Measurements from ENCODE around the gene UBAP1L. TPM values are rescaled to one million over a fixed set of nuclear protein-coding genes. Genes with fewer than 3 reads are reported as not detected.

Gene UBAP1L
- total RNA-seq, 3 donors from 2014 or later, result 5.2 to 6.1 (median 5.9) TPM

GRCh38 chr15:65069779-65070546, 45.0 kb downstream of the UBAP1L start:
- H3K36me3 Mint-ChIP-seq (ENCODE audit: insufficient read depth), result no peaks in the 10 kb centered on the region
- DNase-seq (no peak), ATAC-seq (no peak)
- peaks cover 8% of the 10 kb centered on the region for H3K4me1 Mint-ChIP-seq (ENCODE audit: low read depth)
- peaks cover 30% of the 10 kb centered on the region for H3K27me3 Mint-ChIP-seq (ENCODE audit: low read depth)
- H3K9me3 Mint-ChIP-seq, result no peaks in the 10 kb centered on the region
- no peak overlapping the region for H3K4me3 Mint-ChIP-seq

- no peak overlapping the region for H3K4me3 Mint-ChIP-seq
- no peaks in the 10 kb centered on the region for H3K9me3 Mint-ChIP-seq
- peaks cover 8% of the 10 kb centered on the region for H3K4me1 Mint-ChIP-seq (ENCODE audit: low read depth)
- ATAC-seq (no peak), DNase-seq (no peak)
- H3K36me3 Mint-ChIP-seq (ENCODE audit: insufficient read depth), result no peaks in the 10 kb centered on the region
- peaks cover 36% of the 10 kb centered on the region for H3K27me3 Mint-ChIP-seq (ENCODE audit: low read depth)
These were observed 45.8 kb downstream of the UBAP1L start for GRCh38 chr15:65069179-65069578.

GRCh38 chr15:65068403-65068788, 46.6 kb downstream of the UBAP1L start:
- no peak for DNase-seq
- peaks cover 8% of the 10 kb centered on the region for H3K4me1 Mint-ChIP-seq (ENCODE audit: low read depth)
- no peaks in the 10 kb centered on the region for H3K36me3 Mint-ChIP-seq (ENCODE audit: insufficient read depth)
- H3K9me3 Mint-ChIP-seq, result no peaks in the 10 kb centered on the region
- no peak for ATAC-seq
- H3K27me3 Mint-ChIP-seq (ENCODE audit: low read depth), result peaks cover 37% of the 10 kb centered on the region
- peak overlapping the region; percentile 42 for H3K4me3 Mint-ChIP-seq

- Mint-ChIP-seq H3K36me3 (ENCODE audit: insufficient read depth) (no peaks in the 10 kb centered on the region), H3K27me3 (ENCODE audit: low read depth) (peaks cover 39% of the 10 kb centered on the region), H3K9me3 (no peaks in the 10 kb centered on the region), H3K4me3 (peak within 1 kb of the TSS; percentile 42), H3K4me1 (ENCODE audit: low read depth) (peaks cover 8% of the 10 kb centered on the region)
- ATAC-seq, result peak; percentile 18 to 32
- no peak for DNase-seq
These were observed 47.2 kb downstream of the UBAP1L start, which contains the start of gene RASL12 for GRCh38 chr15:65067645-65068402. TSS of gene RASL12 (minus strand) at chr15:65067991. CDS start at chr15:65067835, 156 bp downstream.

GRCh38 chr15:65067317-65067644, 47.7 kb downstream of the UBAP1L start:
- H3K4me3 Mint-ChIP-seq, result no peak overlapping the region
- peaks cover 8% of the 10 kb centered on the region for H3K4me1 Mint-ChIP-seq (ENCODE audit: low read depth)
- H3K27me3 Mint-ChIP-seq (ENCODE audit: low read depth), result peaks cover 39% of the 10 kb centered on the region
- no peaks in the 10 kb centered on the region for H3K9me3 Mint-ChIP-seq
- H3K36me3 Mint-ChIP-seq (ENCODE audit: insufficient read depth), result no peaks in the 10 kb centered on the region
- no peak for ATAC-seq
- DNase-seq, result no peak

- H3K4me3 Mint-ChIP-seq, result no peak overlapping the region
- H3K27me3 Mint-ChIP-seq (ENCODE audit: low read depth), result peaks cover 39% of the 10 kb centered on the region
- no peaks in the 10 kb centered on the region for H3K36me3 Mint-ChIP-seq (ENCODE audit: insufficient read depth)
- no peaks in the 10 kb centered on the region for H3K9me3 Mint-ChIP-seq
- peaks cover 8% of the 10 kb centered on the region for H3K4me1 Mint-ChIP-seq (ENCODE audit: low read depth)
- DNase-seq (no peak), ATAC-seq (no peak)
These were observed 48.2 kb downstream of the UBAP1L start for GRCh38 chr15:65066635-65067316.

GRCh38 chr15:65066001-65066634, 48.9 kb downstream of the UBAP1L start:
- Mint-ChIP-seq H3K9me3 (no peaks in the 10 kb centered on the region), H3K36me3 (ENCODE audit: insufficient read depth) (no peaks in the 10 kb centered on the region), H3K27me3 (ENCODE audit: low read depth) (peaks cover 39% of the 10 kb centered on the region), H3K4me1 (ENCODE audit: low read depth) (peaks cover 8% of the 10 kb centered on the region), H3K4me3 (no peak overlapping the region)
- DNase-seq, result no peak
- no peak for ATAC-seq

GRCh38 chr15:65062726-65063125, 52.3 kb downstream of the UBAP1L start:
- Mint-ChIP-seq H3K4me1 (ENCODE audit: low read depth) (peaks cover 4% of the 10 kb centered on the region), H3K4me3 (no peak overlapping the region), H3K27me3 (ENCODE audit: low read depth) (peaks cover 28% of the 10 kb centered on the region), H3K9me3 (no peaks in the 10 kb centered on the region), H3K36me3 (ENCODE audit: insufficient read depth) (no peaks in the 10 kb centered on the region)
- DNase-seq (no peak), ATAC-seq (no peak)

- Mint-ChIP-seq H3K9me3 (no peaks in the 10 kb centered on the region), H3K36me3 (ENCODE audit: insufficient read depth) (no peaks in the 10 kb centered on the region), H3K27me3 (ENCODE audit: low read depth) (peaks cover 26% of the 10 kb centered on the region), H3K4me1 (ENCODE audit: low read depth) (no peaks in the 10 kb centered on the region), H3K4me3 (no peak overlapping the region)
- no peak for DNase-seq
- ATAC-seq, result no peak
These were observed 52.9 kb downstream of the UBAP1L start for GRCh38 chr15:65062061-65062460.

GRCh38 chr15:65060641-65061397, 54.2 kb downstream of the UBAP1L start:
- Mint-ChIP-seq H3K4me1 (ENCODE audit: low read depth) (no peaks in the 10 kb centered on the region), H3K27me3 (ENCODE audit: low read depth) (peaks cover 20% of the 10 kb centered on the region), H3K9me3 (no peaks in the 10 kb centered on the region), H3K4me3 (no peak overlapping the region), H3K36me3 (ENCODE audit: insufficient read depth) (no peaks in the 10 kb centered on the region)
- DNase-seq, result no peak
- no peak for ATAC-seq

GRCh38 chr15:65059931-65060596, 54.9 kb downstream of the UBAP1L start:
- H3K9me3 Mint-ChIP-seq, result no peaks in the 10 kb centered on the region
- no peak overlapping the region for H3K4me3 Mint-ChIP-seq
- H3K36me3 Mint-ChIP-seq (ENCODE audit: insufficient read depth), result no peaks in the 10 kb centered on the region
- H3K4me1 Mint-ChIP-seq (ENCODE audit: low read depth), result peaks cover 1% of the 10 kb centered on the region
- ATAC-seq (no peak), DNase-seq (no peak)
- peaks cover 12% of the 10 kb centered on the region for H3K27me3 Mint-ChIP-seq (ENCODE audit: low read depth)

GRCh38 chr15:65059369-65059750, 55.6 kb downstream of the UBAP1L start:
- Mint-ChIP-seq H3K36me3 (ENCODE audit: insufficient read depth) (no peaks in the 10 kb centered on the region), H3K27me3 (ENCODE audit: low read depth) (peaks cover 7% of the 10 kb centered on the region), H3K4me3 (no peak overlapping the region), H3K9me3 (no peaks in the 10 kb centered on the region), H3K4me1 (ENCODE audit: low read depth) (peaks cover 1% of the 10 kb centered on the region)
- DNase-seq, result no peak
- ATAC-seq, result no peak
